Activated gamma-delta T cell treated with Interleukin-2 at 50 U/mL for 16 hours (primary cell): ENCODE measurements around the gene BCL11A.

Experiments
- DNase-seq: peaks from one replicate; pipeline ENCODE4 v3.0.0-alpha.2; 2020

The BCL11A gene

DNA sequence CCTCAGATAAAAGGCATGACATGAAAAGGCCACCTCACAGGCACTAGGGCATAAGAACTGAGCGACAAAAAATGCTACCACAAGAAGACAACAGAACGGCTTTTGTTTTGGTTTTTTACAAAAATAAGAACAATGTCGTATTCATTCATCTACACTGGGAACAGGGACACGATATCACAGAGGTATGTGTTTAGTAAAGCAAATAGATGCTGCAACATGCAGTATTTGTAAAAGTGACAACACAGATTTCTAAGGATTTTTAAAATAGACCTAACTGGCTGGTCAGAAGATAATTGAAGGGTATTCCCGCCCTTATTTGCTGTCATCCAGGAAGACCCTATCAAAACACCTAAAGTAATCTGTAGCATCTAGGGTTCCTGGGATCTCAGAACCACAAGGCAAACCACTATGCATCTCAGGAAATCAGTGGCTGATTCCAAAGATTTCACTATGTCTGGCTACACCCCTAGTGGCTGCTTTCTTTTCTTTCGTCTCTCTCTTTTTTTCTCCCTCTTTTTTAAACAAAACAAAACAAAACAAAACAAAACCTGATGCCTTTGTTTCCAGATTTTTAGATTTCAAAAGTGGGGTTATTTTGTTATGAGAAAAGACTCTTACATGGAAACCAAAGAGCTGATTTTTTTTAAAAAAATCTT is 97.2 kb downstream of the BCL11A start:
- DNase-seq: no peak

DNA sequence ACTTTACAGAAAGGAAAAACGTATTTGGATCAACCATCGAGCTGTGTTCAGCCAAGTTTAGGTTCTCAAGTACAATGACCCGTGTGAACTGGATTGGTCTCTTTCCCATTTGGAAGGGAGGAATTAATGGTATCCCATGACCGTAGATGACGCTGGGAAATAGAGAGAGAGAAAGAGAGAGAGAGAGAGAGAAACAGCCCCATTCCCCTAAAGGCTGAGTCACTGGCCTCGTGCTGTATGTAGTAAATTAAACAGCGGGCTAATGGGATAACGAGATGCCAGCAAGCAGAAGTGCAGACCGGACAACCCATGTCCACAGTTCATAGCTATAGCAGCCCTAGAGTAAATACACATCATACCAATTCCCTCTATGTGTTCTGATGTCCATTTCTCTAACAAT is 99.6 kb downstream of the BCL11A start:
- no peak for DNase-seq

DNA sequence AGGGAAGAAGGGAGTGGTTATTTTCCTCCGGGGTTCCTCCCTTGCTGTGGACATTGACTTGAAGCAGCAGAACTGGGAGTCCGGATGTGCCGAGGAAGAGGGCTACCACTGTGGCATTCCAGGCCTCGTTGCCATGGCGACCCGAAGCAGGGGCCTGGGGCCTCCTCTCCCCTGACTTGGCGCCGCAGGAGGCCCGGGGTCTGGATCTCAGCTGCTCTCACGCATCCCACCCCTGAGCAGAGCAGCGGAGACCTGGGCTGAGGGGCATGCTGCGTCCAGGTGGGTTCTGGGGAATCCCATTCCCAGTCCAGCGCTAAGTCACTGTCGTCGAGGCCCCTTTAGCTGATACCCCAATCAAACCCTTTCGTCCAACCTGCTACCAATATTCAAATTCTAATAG is 100.2 kb downstream of the BCL11A start:
- DNase-seq: no peak

DNA sequence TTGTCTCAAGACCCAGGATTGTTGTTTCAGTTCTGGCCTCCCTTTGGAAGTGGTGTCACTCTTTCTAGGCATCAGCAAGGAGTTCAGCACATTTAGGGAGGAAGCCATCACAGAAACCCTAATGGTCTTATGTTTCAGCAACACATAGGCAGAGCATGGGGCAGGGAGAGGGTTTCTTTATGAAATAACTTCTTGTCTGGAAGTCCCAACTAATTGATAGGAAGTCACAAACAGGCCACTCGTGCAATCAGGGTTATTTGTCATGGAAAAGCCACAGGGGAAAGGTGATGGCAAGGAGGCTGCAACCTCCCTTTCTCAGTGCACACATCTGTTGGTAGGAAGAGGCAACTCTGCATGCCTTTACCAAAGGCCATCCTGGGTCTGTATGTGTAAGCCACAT is 103.0 kb downstream of the BCL11A start:
- DNase-seq: no peak

DNA sequence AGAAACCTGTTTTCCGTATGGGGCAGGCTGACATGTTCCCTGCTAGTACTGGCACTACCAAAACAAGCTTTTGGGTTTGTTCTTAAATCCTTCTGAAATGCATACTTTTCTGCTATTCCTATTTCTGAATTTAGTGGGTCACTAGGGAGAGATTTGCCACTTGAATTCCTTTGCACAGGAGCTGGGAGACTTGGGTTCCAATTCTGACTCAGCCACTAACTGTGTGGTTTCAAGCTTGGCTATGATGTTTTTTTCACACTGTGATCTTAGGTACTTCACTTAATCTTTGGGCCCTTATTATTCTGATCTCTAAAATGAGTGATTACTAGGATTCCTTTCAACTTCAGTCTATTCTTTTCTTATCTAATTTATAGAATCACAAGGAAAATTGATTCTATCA is 105.5 kb downstream of the BCL11A start:
- DNase-seq: no peak

DNA sequence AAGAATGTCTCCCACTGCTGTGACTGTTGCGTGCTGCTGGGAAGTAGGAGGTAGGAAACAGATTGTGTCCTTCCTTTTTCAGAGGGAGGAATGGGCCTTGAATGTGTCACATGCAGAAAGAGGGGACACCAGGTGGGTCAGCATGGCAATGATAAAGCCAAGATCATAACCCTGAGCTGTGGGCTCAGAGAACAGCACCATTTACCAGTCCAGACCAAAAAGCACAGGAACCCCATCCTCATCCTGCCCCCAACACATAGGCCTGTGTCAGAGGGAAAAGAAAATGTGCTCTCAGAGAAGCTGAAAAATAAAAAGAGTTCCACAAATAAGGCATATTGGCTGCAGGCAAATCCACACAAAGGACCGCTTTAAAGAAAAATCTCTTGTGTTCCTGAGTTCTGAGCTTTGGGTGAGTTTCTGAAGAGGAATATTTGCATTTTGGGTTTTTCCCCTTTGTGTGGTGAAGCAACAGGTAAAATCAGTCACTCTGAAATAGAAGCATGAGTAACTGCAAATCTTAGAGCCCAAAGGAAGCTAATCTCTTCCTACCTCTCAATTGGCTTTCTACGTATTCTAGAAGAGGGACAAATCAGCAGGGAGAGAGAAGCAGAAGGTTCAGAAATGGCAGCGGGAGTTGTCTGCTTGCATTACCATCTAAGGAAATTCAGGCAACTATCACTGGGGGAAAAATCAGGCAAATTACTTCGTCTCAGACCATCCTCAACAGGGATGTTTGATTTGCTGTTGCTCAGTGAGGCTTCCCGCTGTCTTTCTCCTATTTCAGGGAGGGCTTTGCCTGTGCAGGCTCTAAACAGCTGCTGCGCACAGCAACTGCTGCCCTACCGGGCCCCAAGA is 106.8 kb downstream of the BCL11A start:
- DNase-seq: no peak

DNA sequence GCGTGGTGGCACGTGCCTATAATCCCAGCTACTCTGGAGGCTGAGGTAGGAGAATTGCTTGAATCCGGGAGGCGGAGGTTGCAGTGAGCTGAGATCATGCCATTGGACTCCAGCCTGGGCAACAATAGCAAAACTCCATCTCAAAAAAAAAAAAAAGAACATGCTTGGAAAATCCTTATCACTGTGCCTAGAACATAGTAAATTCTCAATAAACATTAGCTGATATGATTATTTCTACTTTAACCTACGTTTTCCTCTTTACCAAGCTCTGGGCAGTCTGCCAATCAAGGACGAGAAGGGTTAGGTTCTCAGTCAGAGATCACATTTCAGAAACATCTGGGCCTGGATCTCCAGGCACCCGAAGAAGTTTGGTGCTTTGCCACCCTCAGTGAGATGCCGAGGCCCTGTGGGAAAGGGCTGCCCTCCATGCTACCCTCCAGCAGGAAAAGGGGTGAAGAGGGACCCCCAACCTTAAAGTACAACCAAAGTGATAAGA is 107.7 kb downstream of the BCL11A start:
- DNase-seq: no peak

DNA sequence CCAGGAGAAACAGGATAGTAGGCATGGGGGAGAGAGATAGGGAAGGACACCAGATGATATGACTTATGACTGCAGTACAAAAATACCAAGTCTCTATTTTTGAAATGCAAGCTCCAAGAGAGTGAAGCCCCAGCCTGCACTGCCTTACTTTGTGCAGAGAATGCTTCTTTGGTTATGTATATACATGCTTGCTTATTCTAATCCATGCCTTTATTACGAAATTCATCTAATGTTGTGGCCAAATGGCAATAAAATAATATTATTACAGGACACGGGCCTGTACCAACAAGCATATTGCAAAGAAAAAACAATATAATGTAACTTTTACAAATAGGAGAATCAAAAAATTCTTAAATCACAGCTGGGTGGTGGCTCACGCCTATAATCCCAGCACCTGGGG is 110.8 kb downstream of the BCL11A start:
- DNase-seq: no peak

DNA sequence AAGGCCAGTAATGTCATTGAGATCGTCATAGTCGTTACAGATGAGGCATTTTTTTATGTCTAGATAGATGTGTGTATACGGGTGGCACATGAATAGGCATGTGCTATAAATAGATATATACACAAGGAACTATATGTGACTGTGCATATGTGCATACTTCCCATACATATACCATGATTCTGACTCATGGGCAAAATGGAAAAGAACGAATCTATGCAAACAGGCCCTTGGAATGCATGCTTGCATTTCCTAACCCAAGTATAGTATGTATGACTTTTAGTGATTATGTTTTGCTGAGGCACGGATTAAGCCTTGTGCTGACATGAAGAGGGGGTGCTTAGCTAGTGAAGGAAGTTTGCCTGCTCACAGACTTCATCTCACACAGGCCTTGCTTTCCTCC is 111.7 kb downstream of the BCL11A start:
- no peak for DNase-seq

DNA sequence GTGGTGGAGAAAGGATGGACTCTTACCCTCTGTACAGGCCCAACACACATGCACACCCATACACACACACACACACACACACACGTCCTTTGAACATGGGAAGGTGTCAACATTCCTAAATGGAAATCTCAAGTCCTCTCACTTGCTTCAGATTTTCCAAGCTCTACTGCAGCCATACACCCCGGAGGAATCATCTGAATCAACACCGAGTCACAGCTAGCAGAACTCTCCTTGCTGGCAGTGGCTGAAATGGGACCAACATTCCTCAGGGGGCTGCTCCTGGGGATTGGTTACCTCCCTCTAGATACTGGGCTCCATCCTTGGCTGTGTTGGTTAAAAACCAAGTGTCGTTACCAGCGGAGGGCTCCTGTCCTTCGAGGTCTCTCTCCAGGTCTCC is 112.7 kb downstream of the BCL11A start:
- no peak for DNase-seq

DNA sequence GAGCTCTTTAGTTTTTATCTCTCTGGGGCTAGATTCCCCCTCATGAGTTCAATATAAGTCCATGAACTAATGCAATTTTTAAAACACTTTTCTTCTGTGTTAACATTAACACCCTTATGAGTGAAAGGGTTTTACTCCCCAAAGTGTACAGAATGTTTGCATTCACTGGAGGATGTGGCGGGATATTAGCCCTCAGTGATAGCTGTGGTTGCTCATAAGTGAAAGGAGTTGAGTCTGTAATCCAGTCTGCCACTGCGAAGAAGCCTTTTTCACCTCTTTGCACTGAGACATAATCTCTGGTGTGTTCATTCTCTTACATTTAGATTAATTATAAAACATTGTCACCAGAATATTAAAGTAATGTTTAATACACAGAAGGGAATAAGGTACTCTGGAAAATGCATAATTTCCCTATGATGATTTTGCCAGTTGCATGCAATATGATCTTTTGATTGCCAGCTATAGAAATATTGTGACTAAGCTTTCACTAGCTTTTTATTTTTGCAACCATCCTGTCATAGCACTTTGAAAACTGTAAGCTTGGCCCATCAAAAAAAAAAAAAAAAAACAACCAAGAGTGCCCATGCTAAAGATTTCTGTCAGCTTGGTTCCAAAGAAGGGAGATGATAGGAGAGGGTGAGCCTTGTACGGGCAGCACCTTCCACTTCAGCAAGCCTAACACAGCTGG is 113.2 kb downstream of the BCL11A start:
- no peak for DNase-seq

DNA sequence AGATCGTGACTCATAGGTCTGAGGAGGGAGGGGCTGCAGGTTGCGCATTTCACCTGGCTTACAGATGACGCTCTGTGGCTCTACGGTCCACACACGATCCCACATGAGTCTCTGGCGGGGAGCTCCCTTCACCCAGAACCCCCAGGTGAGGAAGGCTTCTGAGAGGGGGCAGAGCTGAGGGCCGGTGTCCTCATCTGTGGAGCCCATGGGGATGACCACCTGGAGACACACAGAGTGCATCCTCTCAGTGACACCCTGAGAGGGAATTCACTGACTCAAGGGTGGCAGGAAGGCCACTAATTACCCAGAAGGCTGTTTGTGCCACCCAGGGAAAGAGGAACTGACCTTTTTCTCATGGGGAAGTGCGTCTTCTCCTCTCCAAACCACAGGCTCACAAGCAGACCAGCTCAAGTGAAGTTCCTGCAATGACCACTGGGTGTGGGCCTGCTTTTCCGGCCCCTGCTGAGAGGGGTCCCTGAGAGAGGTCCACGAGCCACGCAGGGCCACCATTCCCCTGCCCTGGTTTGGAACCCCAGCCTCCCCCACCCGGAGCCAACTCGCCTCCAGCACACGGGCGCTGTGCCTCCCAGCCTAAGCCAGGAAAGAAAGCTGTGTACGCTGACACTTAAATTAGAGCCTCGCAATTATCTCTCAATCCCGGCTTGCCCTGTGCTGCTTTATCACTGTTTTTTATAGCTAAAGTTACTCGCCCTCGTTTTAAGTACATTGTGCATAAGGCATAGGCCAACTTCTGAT is 114.1 kb downstream of the BCL11A start:
- DNase-seq: no peak

DNA sequence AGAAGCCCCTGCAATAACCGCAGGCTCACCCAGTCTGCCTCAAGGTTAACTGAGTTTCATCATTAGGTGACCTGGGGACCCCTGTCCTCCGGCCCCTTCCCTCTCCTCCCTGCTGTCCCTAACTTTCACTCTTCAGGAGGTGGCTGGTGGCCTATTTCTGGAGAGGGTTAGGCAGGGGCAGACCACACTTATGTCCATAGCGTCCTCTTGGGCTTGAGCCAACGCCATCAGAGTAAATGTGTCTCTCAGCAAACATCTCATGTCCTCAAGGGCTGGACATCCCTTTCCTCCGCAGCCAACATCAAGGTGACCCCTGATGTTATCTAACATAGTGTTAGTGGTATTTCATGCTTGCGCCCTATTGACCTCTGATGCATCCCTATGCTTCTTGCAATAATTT is 114.8 kb downstream of the BCL11A start:
- no peak for DNase-seq

DNA sequence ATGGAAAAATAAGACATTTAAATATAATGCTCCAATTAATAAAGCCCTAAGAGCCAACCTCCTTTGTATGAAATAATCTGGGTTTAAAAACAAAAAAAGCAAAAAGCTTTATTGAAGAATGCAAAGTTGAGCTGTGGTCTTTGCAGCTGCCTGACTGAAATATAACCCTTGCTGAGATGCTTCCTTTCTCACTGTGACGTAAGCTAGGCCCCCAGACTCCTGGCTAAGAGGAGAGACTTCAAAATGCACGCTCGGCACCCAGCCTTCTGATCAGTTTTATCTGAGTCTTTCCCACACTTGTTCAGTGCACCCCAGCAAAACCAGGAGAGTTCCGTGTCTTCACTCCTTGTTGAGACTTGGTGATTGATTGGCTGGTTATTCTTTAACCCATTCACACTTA is 115.3 kb downstream of the BCL11A start:
- no peak for DNase-seq

DNA sequence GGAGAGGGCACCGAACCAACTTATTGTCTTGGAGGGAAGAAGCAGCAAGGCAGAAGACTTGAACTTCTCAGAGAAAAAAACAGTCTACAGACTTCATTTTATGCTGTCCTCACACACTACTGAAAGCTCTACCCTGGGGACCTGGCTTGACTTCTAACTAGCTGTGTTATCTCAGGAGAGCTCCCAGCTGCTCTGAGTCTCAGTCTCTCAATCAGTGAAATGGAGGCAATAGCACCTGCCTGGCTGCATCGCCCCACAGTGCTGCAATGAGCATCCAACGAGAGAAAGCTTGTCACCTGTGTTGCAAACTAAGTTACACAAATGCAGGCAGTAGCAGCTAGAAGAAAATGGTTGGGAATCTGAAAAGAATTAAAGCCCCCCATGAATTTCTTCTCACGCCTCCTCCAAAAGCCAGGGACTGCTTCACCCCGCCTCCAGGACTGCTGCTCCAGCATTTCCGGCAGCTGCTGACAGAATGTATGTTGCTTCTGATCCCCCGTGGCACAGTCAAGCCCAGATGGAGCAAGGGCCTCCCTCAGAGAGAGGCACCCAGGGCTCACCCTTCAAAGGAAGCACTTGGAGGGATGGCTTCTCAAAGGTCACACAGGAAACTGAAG is 116.3 kb downstream of the BCL11A start:
- DNase-seq: no peak

DNA sequence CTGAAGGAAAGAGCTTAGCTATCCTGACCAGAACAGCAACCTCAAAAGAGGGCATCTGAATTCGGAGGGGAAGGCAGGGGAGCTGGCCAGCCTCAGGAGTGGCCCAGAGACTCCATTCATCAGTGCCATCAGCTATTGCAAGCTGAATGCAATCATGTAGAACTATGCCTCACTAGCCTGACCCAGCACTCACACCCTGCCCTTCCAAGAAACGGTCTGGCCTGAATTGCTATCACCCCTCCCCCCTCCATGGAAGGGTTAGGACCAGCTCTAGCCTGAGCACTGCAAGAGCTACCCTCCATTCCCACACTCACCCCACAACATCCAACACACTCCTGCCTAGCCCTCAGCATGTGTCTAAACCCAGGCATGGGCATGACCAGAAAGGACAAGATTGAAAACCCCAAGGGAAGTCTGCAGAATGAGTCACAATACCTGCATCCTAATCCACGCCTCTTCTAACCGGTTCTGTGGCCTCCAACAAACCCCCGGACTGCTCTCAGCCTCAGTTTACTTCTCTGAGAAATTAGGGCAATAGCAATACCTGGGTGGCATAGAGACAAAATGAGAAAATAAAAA is 120.3 kb downstream of the BCL11A start:
- DNase-seq: no peak

DNA sequence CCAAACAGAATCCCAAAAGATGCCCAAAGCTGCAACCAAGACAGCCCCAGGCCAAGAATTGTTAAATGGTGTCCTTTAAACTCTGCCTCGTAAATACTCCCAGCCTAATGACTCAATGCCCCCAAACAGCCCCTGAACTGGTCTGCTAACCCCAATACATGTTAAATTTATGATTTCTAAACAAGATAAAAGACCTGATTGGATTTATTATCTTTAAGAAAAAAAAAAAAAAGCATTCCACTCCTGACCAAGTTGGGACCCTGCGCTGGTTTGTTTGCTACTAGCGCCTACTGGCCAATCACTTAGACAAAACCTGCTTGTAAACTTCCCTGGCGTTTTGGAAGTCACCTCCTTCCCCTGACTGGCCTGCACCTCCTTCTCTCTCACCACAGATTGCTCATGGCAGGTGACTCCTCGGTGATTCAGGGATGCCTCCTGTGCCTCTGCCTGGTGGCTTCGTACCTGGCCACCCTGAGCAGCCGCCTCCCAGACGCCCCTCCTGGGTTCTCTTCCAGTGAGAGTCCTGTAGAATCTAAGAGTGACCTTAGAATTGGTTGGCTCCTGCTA is 121.3 kb downstream of the BCL11A start:
- DNase-seq: no peak

DNA sequence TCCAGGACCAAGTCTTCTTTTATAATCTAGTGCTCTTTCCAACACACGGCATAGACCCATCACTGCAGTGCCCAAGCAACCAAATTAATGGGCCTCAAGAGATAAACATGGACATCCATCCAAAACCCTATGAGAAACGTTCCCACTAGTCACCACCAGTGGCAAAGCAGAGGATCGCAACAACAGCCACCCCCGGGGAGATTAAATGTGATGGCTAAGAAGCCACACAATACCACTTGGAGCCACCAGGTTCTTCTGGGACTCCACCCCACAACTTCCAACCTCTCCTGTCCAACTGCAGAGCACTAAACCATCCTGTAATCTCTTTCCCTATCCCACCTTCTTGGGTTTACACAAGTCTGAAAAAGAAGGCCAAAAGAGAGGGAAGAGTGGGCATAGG is 123.8 kb downstream of the BCL11A start:
- DNase-seq: no peak

DNA sequence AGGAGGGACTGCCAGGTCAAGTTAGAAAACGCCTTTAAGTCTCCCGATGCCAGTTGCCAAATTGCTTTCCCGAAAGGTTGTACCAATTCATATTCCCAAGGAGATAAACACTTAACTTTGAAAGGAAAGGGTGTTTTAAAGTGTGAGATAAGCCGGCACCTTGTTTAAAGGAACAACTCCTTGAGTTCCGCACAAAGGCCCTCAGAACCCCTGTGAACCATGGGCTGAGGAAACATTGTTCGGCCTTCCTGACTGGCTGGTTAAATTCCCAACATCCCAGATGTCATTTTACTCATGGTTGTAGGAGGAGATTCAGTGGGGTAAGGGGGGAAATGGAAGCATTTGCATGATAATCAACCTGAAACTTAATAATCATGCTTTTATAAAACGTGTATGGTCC is 126.6 kb downstream of the BCL11A start:
- DNase-seq: no peak

DNA sequence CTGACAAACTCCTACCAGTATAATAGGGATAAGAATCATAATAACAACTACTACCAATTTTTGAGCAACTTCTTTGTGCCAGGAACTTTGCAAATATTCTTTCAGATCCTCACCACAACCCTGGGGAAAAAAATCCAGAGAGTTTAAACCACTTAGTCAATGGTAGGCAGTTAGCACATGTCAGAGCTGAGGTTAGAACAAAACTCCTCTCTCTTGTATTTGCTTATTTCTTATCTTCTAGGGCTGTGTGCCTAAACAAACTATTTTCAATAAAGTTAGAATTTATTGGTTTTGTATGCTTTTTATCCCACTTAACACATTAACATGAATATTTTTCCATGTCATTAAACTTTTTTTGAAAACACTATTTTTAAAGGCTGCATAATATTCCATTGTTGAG is 127.1 kb downstream of the BCL11A start:
- DNase-seq: no peak

DNA sequence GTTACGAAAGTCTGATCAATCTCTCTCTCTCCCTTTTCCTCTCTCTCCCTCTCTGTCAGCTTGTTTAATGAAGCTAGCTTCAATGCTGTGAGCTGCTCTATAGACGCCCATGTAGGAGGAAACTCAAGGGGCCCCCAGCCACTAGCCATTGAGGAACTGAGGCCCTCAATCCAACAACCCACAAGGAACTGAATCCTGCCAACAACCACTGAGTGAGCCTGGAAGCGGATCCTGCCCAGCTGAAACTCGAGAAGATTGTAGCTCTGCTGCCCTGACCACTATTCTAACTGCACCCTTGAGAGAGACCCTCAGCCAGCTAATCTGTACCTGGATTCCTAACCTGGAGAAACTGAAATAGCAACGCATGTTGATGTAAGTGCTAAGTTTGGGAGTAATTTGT is 129.2 kb downstream of the BCL11A start:
- no peak for DNase-seq

DNA sequence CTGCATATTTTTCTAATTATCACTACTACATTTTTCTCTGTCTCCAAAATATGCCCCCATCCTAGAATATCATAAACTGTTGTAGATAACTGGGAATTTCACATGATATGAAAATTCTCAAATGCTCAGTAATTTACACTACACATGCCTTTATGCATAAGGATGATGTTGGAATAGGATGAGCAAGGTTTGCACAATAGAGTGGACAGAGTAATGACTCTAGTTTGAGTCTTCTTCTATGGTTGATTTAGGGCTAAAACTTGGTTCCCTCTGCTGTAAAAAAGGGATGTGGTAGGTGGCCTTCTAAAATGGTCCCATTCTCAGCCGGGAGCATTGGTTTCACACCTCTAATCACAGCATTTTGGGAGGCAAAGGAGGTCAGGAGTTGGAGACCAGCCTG is 129.9 kb downstream of the BCL11A start:
- no peak for DNase-seq
